GM19438 (cell line): ENCODE data around the gene SDR42E1.

Experiments
- ATAC-seq: cut with Tn5 transposase; IDR thresholded peaks from one replicate; pipeline ENCODE4 v1.9.1; 2021; ENCODE audit warnings: low read depth; ENCODE audit not compliant: unreplicated experiment

The SDR42E1 gene

DNA sequence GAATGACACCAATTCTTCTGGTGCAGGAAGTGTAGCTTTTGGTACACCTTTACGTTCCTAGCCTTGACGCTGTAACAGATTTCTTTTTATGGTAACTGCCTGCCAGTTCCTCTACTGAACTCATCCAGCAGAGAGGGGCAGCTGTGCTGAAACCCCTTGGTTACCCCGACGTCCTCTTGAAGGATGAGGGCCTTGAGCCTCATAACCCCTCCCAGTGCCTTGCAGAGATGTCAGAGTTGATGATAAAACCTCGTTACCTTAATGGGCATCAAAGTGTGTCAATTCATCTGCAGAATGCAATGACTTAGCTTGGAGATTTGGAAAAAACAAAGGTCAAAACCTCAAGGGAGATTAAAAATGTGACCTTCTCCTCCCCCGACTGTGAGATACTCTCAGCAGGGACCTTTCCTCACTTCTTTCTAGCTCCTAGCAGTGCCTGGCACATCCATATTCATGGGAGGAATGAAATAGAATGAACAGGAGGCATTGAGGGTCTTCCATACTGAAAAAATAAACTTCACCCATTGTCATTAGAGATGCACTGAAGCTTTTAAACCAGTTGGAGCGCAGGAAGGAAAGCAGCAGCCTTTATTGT is 69.2 kb downstream of the SDR42E1 start:
- no peak for ATAC-seq

DNA sequence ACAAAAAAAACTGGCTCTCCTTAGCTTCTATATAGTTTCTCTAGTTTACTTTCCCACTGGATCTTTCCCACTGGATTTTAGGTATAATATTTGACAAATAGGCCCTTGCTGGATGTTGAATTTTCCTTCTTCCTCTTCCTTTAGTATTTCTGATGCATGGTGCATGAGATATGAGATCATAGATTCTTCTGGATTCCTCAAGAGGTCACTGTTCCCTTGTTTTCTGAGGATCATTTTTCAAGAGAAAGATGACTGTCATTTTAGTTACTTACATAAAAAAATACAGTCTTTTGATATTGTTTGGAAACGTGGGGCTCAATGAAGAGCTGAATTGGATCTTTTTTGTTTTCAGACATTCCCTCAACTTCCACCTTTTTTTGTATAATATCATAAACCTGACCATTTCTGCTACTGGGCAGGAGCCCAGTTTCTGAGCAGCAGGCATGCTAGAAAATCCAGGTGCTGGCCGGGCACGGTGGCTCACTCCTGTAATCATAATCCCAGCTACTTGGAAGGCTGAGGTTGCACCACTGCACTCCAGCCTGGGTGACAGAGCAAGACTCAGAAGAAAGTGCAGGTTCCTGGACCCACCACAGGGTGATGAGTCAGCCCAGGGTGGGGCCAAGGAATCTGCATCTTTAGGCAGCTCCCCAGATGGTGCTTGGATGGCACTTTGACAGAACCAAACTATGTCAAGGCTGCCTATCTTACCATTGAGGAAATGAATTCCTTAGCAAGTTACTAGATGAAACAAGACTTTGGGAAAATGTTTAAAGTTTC is 70.3 kb downstream of the SDR42E1 start:
- no peak for ATAC-seq

DNA sequence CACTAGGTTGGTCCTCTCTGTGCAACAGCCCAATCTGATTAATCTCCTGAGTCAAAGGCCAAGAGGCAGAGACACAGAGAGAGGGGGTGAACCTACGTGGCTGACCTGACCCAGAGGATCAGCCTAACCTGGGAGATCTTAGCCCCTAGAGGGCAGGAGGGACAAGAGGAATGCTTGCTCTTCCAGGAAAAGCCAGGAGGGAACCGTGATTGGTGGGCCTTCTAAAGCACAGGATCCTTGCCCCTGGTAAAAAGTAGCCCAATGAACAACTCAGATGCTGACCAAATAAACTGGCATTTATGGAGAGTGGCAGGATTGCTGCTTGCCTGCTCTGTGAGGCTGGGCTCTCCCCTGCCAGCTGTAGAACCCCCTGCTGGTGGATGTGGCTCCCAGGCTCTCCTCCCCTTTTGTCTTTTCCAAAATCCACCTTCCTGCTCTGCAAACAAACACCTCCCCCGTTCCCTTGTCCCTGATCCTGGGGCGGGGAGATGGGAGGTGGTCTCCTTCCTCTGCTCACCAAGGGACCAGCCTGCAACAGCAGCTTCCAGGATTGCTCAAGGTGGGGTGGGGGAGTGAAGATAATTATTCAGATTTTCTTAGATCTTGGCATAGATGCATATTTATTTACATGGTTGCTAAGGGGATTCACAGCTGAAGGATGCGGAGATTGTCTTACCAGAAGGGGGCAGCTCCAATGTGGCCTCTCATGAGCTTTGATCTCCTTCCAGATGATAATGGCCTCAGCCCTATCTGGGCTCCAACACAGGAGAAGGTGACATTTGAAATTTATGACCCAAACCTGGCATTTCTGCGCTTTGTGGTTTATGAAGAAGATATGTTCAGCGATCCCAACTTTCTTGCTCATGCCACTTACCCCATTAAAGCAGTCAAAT is 71.9 kb downstream of the SDR42E1 start:
- no peak for ATAC-seq
